K562 (cell line): ENCODE data around the gene INTS12. TPM values are rescaled to one million over a fixed set of nuclear protein-coding genes. Genes with fewer than 3 reads are reported as not detected.

Experiments used
- ATAC-seq: fragments of 200-7000 bp; cut with Tn5 transposase; 3 replicates; pipeline ENCODE4 v1.9.1; 2020; ENCODE audit warnings: moderate library complexity
- BruUV-seq: library from RNA; stranded (reverse); fragments of 400-500 nt; replicated peaks from 2 replicates; lab custom pipeline; 2021; lab: Mats Ljungman, UMichigan
- CTCF ChIA-PET: fragments of 300-600 bp; formaldehyde crosslinking; extraction: SDS; loops from one replicate; lab custom pipeline; 2021; ENCODE audit warnings: low intra/inter-chr PET ratio; lab: Yijun Ruan, JAX
- POLR2A ChIA-PET: fragments of 300-600, 350-650 bp; sonication (Branson Sonifier 250); formaldehyde crosslinking; extraction: SDS; loops from one replicate; lab custom pipeline; 2021; ENCODE audit warnings: antibody characterized with exemption, inconsistent platforms; lab: Yijun Ruan, JAX
- DNase-seq, 4 experiments: peaks; one replicate each; pipeline versions ENCODE4 v3.0.0 to v3.0.0-alpha.2; 2011 to 2018; ENCODE audit warnings: low spot score in 3 of 4, mixed read lengths in 3 of 4; ENCODE audit errors: extremely low read depth in 1 of 4
- FAIRE-seq: peaks from 2 replicates; lab custom pipeline; 2011; peaks lifted over from hg19 to GRCh38; lab: Jason Lieb, UNC
- H2AFZ ChIP-seq: 2 replicates; pipeline ENCODE4 v1.6.0; 2011; ENCODE audit warnings: low read depth, low read length, control low read depth, inconsistent platforms
- H3K27ac ChIP-seq: fragments of 200-600 bp; 3 replicates; pipeline ENCODE4 v1.8.0; 2011; ENCODE audit warnings: low read depth, mild to moderate bottlenecking, control low read depth, inconsistent platforms, low read length, moderate library complexity, mixed read lengths; ENCODE audit errors: extremely low read depth
- H3K27me3 ChIP-seq, 2 experiments: fragments of 300-600 bp in 1 of 2; 2 replicates in 1 of 2; 3 replicates in 1 of 2; pipeline versions ENCODE4 v1.6.0 to v1.8.0; 2011; ENCODE audit warnings: inconsistent platforms in 2 of 2, low read length in 2 of 2, mild to moderate bottlenecking in 1 of 2, mixed read lengths in 1 of 2, moderate library complexity in 1 of 2; ENCODE audit not compliant: control insufficient read depth in 2 of 2, insufficient read depth in 2 of 2
- H3K36me3 ChIP-seq: fragments of 300-600 bp; 3 replicates; pipeline ENCODE4 v1.8.0; 2011; ENCODE audit warnings: mild to moderate bottlenecking, low read length, inconsistent platforms; ENCODE audit not compliant: control insufficient read depth, insufficient read depth
- H3K4me1 ChIP-seq, 2 experiments: fragments of 200-600 bp in 1 of 2; replicated peaks in 1 of 2; 2 replicates in 1 of 2; 3 replicates in 1 of 2; pipeline versions ENCODE4 v1.5.1 to v1.8.0; 2011; ENCODE audit warnings: inconsistent platforms in 2 of 2, low read length in 2 of 2, mild to moderate bottlenecking in 1 of 2, mixed read lengths in 1 of 2, moderate library complexity in 1 of 2; ENCODE audit not compliant: control insufficient read depth in 2 of 2, insufficient read depth in 2 of 2
- H3K4me2 ChIP-seq: 2 replicates; pipeline ENCODE4 v1.6.1; 2011; ENCODE audit warnings: low read length, control low read depth, inconsistent platforms, mixed read lengths; ENCODE audit not compliant: insufficient read depth
- H3K4me3 ChIP-seq: fragments of 200-600 bp; sonication (generic), shearing (Covaris generic); 2 replicates; pipeline ENCODE4 v1.5.1; 2016; ENCODE audit warnings: control low read depth, inconsistent platforms
- H3K79me2 ChIP-seq: fragments of 200-600 bp; 3 replicates; pipeline ENCODE4 v1.8.0; 2011; ENCODE audit warnings: low read length, inconsistent platforms; ENCODE audit not compliant: control insufficient read depth, insufficient read depth
- H3K9ac ChIP-seq, 2 experiments: 2 replicates each; pipeline versions ENCODE4 v1.6.0 to v1.6.1; 2011; ENCODE audit warnings: low read depth in 2 of 2, low read length in 2 of 2, control low read depth in 1 of 2, inconsistent platforms in 1 of 2, mild to moderate bottlenecking in 1 of 2, mixed read lengths in 1 of 2; ENCODE audit not compliant: insufficient read depth in 1 of 2
- H3K9me1 ChIP-seq: one replicate; pipeline ENCODE4 v1.6.0; 2011; ENCODE audit warnings: inconsistent platforms, mild to moderate bottlenecking, low read length, moderate library complexity; ENCODE audit not compliant: control insufficient read depth, insufficient read depth
- H3K9me3 ChIP-seq: replicated peaks from 2 replicates; pipeline ENCODE4 v1.5.1; 2011; ENCODE audit warnings: low read depth, low read length, inconsistent platforms; ENCODE audit not compliant: control insufficient read depth, insufficient read depth
- H4K20me1 ChIP-seq: replicated peaks from 2 replicates; pipeline ENCODE4 v1.6.1; 2011; ENCODE audit warnings: low read length, inconsistent platforms, mixed read lengths; ENCODE audit not compliant: control insufficient read depth, insufficient read depth
- CBFA2T2 ChIP-seq: fragments of 450-650 bp; conservative IDR thresholded peaks from 2 replicates; pipeline ENCODE4 v1.6.1; 2017; ENCODE audit warnings: mild to moderate bottlenecking
- ETS2 ChIP-seq: IDR thresholded peaks from 2 replicates; pipeline ENCODE4 v1.6.1; 2016; ENCODE audit warnings: borderline replicate concordance, missing genetic modification characterization, mild to moderate bottlenecking, moderate library complexity, missing compliant biosample characterization; ENCODE audit not compliant: poor library complexity, severe bottlenecking
- FOS ChIP-seq: IDR thresholded peaks from 3 replicates; pipeline ENCODE4 v1.6.1; 2011; ENCODE audit not compliant: insufficient read length; ENCODE audit errors: extremely low read depth
- KAT7 ChIP-seq: sonication (generic); formaldehyde crosslinking; IDR thresholded peaks from 2 replicates; pipeline ENCODE4 v1.8.0; 2022; ENCODE audit warnings: missing genetic modification reagents, mild to moderate bottlenecking, borderline replicate concordance
- MITF ChIP-seq: IDR thresholded peaks from 2 replicates; pipeline ENCODE4 v1.6.1; 2014; ENCODE audit warnings: antibody characterized with exemption
- NFATC3 ChIP-seq: fragments of 450-650 bp; IDR thresholded peaks from 2 replicates; pipeline ENCODE4 v1.6.1; 2017; ENCODE audit warnings: mild to moderate bottlenecking
- PML ChIP-seq: IDR thresholded peaks from 2 replicates; pipeline ENCODE4 v1.6.1; 2012; ENCODE audit warnings: low read length, inconsistent platforms
- RBM39 ChIP-seq: fragments of 200-400 bp; formaldehyde crosslinking; optimal IDR thresholded peaks from 2 replicates; pipeline ENCODE3; 2018; ENCODE audit warnings: low read depth, low read length
- SMAD2 ChIP-seq: fragments of 150-350 bp; IDR thresholded peaks from 2 replicates; pipeline ENCODE4 v1.6.1; 2014; ENCODE audit warnings: low read depth, mild to moderate bottlenecking, low read length
- SMARCA4 ChIP-seq: fragments of 450-650 bp; IDR thresholded peaks from 2 replicates; pipeline ENCODE4 v1.6.1; 2016
- STAT5A ChIP-seq: IDR thresholded peaks from 2 replicates; pipeline ENCODE4 v1.6.1; 2012; ENCODE audit warnings: low read length, inconsistent platforms, borderline replicate concordance
- TCF3 ChIP-seq: sonication (generic); formaldehyde crosslinking; IDR thresholded peaks from 2 replicates; pipeline ENCODE4 v1.4.0; 2020; ENCODE audit warnings: mild to moderate bottlenecking, missing genetic modification reagents
- TEAD4 ChIP-seq, 2 experiments: sonication (generic) in 1 of 2; formaldehyde crosslinking in 1 of 2; IDR thresholded peaks; 2 replicates each; pipeline versions ENCODE4 v1.6.1 to v1.8.0; 2012 to 2022; ENCODE audit warnings: borderline replicate concordance in 1 of 2, inconsistent platforms in 1 of 2, low read length in 1 of 2, mild to moderate bottlenecking in 1 of 2, missing genetic modification reagents in 1 of 2
- ZNF212 ChIP-seq: fragments of 450-650 bp; formaldehyde crosslinking; IDR thresholded peaks from 2 replicates; pipeline ENCODE4 v1.4.0; 2020; ENCODE audit warnings: mild to moderate bottlenecking
- ZNF217 ChIP-seq: sonication (generic); formaldehyde crosslinking; IDR thresholded peaks from 2 replicates; pipeline ENCODE4 v1.8.0; 2022; ENCODE audit warnings: mild to moderate bottlenecking, missing genetic modification reagents
- ZNF551 ChIP-seq: fragments of 250-450 bp; sonication (Bioruptor Pico); IDR thresholded peaks from 2 replicates; pipeline ENCODE4 v1.5.0; 2021; ENCODE audit warnings: mild to moderate bottlenecking, moderate library complexity
- ZNF75A ChIP-seq: fragments of 450-650 bp; formaldehyde crosslinking; IDR thresholded peaks from 2 replicates; pipeline ENCODE4 v1.4.0; 2020; ENCODE audit warnings: mild to moderate bottlenecking
- WGBS: fragments of 100-300 bp; shearing (Covaris generic); methylation state at CpG from one replicate; pipeline ENCODE4 v1.1.6; 2016; ENCODE audit warnings: low coverage, mixed read lengths; ENCODE audit not compliant: insufficient coverage; ENCODE audit errors: missing lambda C conversion rate; 5-methylcytosine and 5-hydroxymethylcytosine counted together
- in situ Hi-C: fragments of 300-500 bp; cut with MboI; formaldehyde crosslinking; loops from 4 replicates; pipeline ENCODE4 v1.15.0; 2018; ENCODE audit warnings: inconsistent platforms, mixed read lengths
- intact Hi-C: fragments of 100-400 bp; cut with micrococcal nuclease; formaldehyde crosslinking; loops from 2 replicates; pipeline ENCODE4 v1.14.2; 2022
- polyA plus RNA-seq, 8 experiments: library from polyadenylated mRNA; depleted of rRNA in 4 of 8; stranded (reverse) in 5 of 8; unstranded in 3 of 8; fragments of >200 nt; fragmentation: Nextera tagmentation in 2 of 8; fragmentation: Illumina TruSeq in 1 of 8; extraction: Ambion mirVana in 2 of 8; extraction: Trizol in 1 of 8; gene quantifications; 2 replicates each; pipeline versions ENCODE4 v1.2.1 to v1.2.3, GENCODE V29; 2011 to 2014; ENCODE audit warnings: inconsistent platforms in 1 of 8, missing spikeins in 1 of 8
- total RNA-seq, 7 experiments: library from RNA; depleted of rRNA in 6 of 7; stranded (reverse); fragments of >200 nt in 6 of 7; fragmentation: Illumina TruSeq in 2 of 7; extraction: Trizol in 2 of 7; gene quantifications; 2 replicates each; pipeline versions ENCODE4 v1.2.1 to v1.2.3, GENCODE V29; 2011 to 2021; ENCODE audit warnings: low replicate concordance in 1 of 7
- TF ChIP-seq, protein P1 (sequence below): fragments of 250-450 bp; sonication (Bioruptor Pico); IDR thresholded peaks from 2 replicates; pipeline ENCODE4 v1.4.0; 2020; ENCODE audit warnings: mild to moderate bottlenecking, moderate library complexity, borderline replicate concordance
- TF ChIP-seq, protein P2 (sequence below): fragments of 450-650 bp; formaldehyde crosslinking; IDR thresholded peaks from 2 replicates; pipeline ENCODE4 v1.4.0; 2020; ENCODE audit warnings: mild to moderate bottlenecking, mixed read lengths

INTS12 gene
- total and polyA plus RNA-seq, 9 of the 15 experiments (the other 6 are each of a cell fraction or from before 2014, with no cell fraction given) = 24.5 to 82.9 (median 41.2) TPM

GRCh38 chr4:105650190-105650589, 58.3 kb downstream of the INTS12 start:
- in situ Hi-C loops = no loop called here
- POLR2A ChIA-PET = no interaction called here
- intact Hi-C loops = no loop called here
- TF ChIP-seq CBFA2T2 (peak; percentile 64), SMARCA4 (peak; percentile 58; the same call in 1 of the 2 replicates), NFATC3 (no peak), ZNF551 (CRISPR knock-in tag) (no peak), ZNF217 (CRISPR knock-in tag) (no peak), SMAD2 (no peak), ETS2 (no peak), TCF3 (peak; percentile 85), ZNF212 (CRISPR knock-in tag) (no peak), TEAD4 (IDR thresholded peaks at IDR 0.05; ENCODE audit: low read length) (peak; percentile 88), TEAD4 (CRISPR knock-in tag; IDR thresholded peaks at IDR 0.05; ENCODE audit: borderline replicate concordance) (no peak), MITF (no peak), PML (peak; percentile 74; the same call in 1 of the 2 replicates), RBM39 (no peak), ZNF75A (CRISPR knock-in tag) (no peak), STAT5A (peak; percentile 49; the same call in 1 of the 2 replicates), KAT7 (CRISPR knock-in tag) (no peak), FOS (no peak)
- TF ChIP-seq, protein P1, sequence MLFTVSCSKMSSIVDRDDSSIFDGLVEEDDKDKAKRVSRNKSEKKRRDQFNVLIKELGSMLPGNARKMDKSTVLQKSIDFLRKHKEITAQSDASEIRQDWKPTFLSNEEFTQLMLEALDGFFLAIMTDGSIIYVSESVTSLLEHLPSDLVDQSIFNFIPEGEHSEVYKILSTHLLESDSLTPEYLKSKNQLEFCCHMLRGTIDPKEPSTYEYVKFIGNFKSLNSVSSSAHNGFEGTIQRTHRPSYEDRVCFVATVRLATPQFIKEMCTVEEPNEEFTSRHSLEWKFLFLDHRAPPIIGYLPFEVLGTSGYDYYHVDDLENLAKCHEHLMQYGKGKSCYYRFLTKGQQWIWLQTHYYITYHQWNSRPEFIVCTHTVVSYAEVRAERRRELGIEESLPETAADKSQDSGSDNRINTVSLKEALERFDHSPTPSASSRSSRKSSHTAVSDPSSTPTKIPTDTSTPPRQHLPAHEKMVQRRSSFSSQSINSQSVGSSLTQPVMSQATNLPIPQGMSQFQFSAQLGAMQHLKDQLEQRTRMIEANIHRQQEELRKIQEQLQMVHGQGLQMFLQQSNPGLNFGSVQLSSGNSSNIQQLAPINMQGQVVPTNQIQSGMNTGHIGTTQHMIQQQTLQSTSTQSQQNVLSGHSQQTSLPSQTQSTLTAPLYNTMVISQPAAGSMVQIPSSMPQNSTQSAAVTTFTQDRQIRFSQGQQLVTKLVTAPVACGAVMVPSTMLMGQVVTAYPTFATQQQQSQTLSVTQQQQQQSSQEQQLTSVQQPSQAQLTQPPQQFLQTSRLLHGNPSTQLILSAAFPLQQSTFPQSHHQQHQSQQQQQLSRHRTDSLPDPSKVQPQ (CRISPR knock-in tag) = no peak
- TF ChIP-seq, protein P2, sequence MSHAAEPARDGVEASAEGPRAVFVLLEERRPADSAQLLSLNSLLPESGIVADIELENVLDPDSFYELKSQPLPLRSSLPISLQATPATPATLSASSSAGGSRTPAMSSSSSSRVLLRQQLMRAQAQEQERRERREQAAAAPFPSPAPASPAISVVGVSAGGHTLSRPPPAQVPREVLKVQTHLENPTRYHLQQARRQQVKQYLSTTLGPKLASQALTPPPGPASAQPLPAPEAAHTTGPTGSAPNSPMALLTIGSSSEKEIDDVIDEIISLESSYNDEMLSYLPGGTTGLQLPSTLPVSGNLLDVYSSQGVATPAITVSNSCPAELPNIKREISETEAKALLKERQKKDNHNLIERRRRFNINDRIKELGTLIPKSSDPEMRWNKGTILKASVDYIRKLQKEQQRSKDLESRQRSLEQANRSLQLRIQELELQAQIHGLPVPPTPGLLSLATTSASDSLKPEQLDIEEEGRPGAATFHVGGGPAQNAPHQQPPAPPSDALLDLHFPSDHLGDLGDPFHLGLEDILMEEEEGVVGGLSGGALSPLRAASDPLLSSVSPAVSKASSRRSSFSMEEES (CRISPR knock-in tag) = no peak

More at GRCh38 chr4:105650190-105650589, 58.3 kb downstream of the INTS12 start:
- Histone ChIP-seq H3K9me1 (no peaks in the 10 kb centered on the region), H3K4me1 (no peaks in the 10 kb centered on the region; a peak in 1 of 5 replicates), H3K27me3 (no peaks in the 10 kb centered on the region; a peak in 1 of 5 replicates), H3K36me3 (no peaks in the 10 kb centered on the region), H3K79me2 (no peaks in the 10 kb centered on the region), H3K4me3 (no peak overlapping the region), H3K9me3 (no peaks in the 10 kb centered on the region), H3K27ac (no peak overlapping the region), H2AFZ (no peak overlapping the region), H3K4me2 (no peak overlapping the region), H4K20me1 (no peaks in the 10 kb centered on the region), H3K9ac (no peak overlapping the region)
- no TSS peak for BruUV-seq
- 0% methylated on average over 1 of the region's 1 CpG for WGBS
- FAIRE-seq (no peak), DNase-seq (peak in 2 of 4 experiments; percentile 29 to 31), ATAC-seq (peak; percentile 79)
- CTCF ChIA-PET = no interaction called here
